Right renal cortex interstitium (tissue), 3 donors: ENCODE results near the gene SNTG2. TPM values are rescaled to one million over a fixed set of nuclear protein-coding genes. Genes with fewer than 3 reads are reported as not detected.

ENCODE experiments used
- DNase-seq, 3 donors: peaks; one replicate each; pipeline ENCODE4 v3.0.0-alpha.2; 2013; ENCODE audit warnings: low read depth in 3 of 3, low spot score in 2 of 3
- polyA plus RNA-seq, 3 donors: library from polyadenylated mRNA; unstranded; fragments of 120-200 nt; gene quantifications; one replicate each; pipeline ENCODE4 v1.2.1, GENCODE V29; 2013; ENCODE audit not compliant: insufficient read length in 3 of 3

Gene SNTG2
- polyA plus RNA-seq, 3 donors = 2.3 to 3.2 (median 2.7) TPM

DNA sequence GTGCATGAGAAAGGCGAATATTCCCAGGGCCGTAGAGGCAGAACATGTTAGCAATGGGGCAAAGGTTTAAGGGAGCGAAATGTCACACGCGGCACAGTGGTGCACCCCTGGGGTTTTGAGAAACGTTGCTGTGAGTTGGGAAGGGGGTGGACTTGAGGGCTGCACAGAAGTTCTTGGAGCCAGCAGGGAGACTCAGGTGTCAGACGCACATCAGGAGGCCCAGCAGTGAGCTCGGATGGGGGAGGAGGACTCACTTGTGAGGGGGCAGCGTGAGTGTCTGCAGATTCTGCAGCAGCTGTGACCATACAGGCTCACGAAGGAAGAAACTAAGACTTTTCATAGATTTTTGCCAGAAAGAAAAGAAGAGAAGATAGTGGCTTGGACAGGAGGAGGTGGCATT lies 218.2 kb downstream of the SNTG2 start:
- no peak for DNase-seq

DNA sequence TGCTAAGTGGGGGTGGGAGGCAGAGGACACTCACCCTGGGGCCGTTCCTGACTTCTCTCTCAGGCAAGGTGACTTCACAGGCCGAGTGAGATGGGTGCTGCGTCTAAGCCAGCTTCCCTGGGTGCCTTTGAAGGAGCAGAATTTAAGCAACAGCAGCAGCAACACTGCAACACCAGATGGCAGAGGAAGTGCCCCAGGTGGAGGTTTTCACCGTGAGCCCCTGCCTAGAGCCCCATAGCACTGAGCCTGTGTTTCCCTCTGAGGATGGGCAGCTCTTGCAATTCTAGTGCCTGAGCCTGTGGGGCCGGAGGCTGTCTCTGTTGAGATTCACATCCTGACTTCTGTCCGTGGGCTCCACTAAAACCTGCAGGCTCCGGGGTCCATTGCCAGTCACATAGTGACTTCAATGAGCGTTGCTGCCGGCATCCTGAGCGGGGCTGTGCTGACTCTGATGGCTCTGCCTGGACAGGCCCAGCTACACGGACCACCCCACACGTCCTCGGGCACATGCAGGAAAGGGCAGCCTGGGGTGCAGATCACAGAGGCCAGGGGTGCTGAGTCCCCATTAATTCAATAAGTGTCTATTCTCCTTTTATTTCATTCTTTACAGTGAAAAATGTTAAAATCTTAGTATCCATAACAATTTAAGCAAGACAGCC lies 218.8 kb downstream of the SNTG2 start:
- no peak for DNase-seq

DNA sequence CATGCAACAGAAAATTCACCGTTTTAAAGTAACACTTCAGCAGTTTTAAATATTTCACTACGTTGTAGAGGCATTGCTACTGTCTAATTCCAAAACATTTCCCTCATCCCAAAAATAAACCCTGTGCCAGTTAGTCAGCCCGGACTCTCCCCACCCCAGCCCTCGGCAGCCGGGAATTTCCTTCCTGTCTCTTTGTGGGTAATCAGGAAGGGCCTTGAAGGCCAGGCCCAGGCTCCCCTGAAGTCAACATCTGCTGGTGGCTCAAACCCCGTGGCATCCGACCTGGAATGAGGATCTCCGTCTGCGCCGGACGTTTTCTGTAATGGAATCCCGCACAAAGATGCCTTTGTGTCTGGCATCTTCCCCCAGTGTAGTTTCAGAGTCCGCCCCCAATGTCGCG lies 219.6 kb downstream of the SNTG2 start:
- DNase-seq = no peak

DNA sequence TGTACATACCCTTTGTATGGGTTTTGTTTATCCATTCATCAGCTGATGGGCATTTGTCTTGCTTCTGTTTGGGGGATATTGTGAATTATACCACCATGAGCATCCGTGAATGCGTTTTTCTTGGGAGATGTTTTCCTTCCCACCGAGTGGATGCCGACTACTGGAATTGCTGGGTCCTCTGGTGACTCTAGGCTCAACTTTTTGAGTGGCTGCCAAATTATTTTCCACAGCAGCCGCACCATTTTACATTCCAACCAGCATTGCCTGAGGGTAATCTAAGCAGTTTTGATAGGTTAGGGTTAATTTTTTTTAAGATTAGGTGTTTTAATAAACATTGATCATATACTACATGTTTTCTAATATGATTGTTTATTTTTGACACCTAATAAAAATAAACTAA lies 220.1 kb downstream of the SNTG2 start:
- DNase-seq = no peak

DNA sequence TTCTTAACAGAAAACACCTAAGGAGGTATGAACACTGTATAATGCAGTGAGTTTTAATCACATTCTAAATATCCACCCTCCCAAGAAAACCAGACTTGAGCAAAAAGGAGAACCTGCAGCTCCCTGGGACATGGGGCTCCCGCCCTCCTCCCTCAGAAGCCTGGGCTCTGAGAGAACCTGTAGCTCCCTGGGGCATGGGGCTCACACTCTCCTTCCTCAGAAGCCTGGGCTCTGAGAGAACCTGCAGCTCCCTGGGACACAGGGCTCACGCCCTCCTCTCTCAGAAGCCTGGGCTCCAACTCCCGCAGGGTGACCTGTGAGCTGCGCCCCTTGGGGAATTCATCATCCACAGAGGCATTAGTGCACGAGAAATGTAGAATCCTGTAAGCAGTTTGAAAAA lies 222.9 kb downstream of the SNTG2 start:
- DNase-seq = no peak

DNA sequence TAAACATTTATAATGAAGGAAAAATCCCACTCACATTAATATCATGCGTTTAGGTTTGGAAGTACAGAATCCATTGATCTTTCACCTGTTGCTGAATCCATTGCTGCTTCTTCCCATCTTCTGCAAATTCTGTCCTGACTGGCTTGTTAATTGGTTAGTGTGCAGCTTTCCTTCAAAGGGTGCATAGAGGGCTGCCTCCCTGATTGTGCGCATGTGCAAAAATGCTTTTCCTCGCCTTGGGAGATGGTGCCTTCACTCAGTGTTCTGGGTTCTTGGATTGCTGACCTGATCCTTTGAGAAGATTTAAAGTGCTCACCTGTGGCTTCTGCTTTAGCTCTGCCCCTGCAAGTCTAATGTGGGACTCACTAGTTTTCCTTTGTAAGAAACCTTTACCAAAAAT lies 231.2 kb downstream of the SNTG2 start:
- no peak for DNase-seq

DNA sequence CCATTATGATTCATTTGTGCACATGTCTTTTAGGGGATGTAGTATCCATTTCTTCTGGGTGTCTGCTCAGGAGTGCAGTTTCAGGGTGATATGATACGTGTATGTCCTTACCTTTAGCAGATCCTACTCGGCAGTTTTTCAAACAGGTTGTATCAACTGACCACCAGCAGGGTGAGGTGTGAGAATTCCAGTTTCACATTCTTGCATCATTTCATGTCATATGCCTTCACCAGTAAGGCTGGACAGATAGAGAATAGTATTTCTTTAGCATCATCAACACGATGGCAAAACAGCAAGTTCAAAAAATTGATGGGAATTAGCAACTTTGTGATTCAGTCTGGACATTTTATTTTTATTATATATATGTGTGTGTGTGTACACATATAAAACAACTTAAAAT lies 232.7 kb downstream of the SNTG2 start:
- no peak for DNase-seq

DNA sequence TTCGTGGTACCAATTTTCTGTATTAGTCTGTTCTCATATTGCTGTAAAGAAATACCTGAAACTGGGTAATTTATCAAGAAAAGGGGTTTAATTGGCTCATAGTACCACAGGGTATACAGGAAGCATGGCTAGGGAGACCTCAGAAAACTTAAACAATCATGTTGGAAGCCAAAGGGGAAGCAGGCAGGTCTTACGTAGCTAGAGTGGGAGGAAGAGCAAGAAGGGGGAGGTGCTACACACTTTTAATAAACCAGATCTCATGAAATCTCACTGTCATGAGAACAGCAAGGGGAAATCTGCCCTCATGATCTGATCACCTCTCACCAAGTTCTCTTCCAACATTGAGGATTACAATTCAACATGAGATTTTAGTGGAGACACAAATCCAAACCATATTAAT lies 235.8 kb downstream of the SNTG2 start:
- DNase-seq = no peak

DNA sequence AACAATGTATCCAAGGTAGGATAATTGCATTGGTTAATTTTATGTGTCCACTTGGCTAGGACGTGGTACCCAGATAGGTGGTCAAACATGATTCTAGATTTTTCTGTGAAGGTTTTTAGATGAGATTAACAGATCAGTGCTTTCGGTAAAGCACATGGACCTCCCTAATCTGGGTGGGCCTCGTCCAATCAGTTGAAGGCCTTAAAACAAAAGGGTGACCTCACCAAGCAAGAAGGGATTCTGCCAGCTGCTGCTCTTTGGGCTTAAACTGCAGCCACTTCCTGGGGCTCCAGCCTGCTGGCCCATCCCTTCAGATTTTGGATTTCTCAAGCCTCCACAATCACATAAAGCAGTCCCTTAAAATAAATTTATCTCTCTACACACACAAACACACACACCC lies 236.5 kb downstream of the SNTG2 start:
- no peak for DNase-seq

DNA sequence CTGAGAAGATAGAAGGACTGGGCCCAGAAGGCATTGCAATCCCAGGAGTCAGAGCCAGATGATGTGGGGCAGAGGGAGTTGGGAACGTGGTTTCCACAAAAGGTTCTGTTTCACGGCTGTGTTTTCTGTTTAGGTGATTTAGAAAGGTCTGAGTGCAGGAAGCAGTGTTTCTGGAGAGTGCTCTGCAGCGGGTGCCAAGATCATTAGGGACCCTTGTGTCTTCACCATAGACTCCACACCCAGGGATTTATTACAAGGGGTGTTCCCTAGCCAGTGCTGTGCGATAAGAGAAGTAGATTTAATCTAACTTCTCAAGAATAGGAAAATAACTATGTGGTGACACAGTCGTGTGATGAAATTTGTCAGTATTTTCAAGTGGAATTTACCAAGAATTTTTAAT lies 241.5 kb downstream of the SNTG2 start:
- no peak for DNase-seq

DNA sequence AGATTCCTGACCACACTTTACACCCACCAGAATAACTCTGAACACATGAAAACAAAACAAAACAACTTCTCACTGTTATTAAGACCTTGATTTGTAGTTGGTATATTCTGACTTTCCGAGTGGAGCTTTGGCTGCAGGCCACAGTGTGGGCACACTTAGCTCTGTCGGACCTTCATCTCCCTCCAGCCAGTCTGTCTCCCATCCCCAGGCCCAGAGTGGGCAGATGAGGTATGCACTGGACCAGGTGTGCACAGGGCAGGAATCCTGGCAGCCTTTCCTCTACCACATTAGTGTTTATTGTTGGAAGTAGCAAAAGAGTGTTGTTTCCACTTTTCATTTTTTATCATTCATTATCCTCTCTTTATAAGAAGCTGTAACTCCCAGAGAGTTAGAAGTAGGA lies 243.2 kb downstream of the SNTG2 start:
- no peak for DNase-seq

DNA sequence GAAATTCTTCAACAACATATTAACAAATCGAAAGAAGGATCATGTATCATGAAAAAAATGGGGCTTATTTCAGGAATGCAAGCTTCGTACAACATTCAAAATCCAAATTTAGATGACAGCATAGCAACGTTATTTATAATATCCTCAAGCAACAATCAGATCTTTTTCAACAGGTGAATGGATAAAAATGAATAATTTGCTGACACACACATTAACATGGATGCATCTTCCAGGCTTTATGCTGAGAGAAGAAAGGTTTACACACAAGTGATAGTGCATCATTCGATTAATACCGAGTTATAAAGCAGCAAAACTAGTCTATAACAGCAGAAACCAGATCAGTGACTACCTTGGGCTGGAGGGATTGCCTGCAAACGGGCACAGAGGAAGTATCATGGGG lies 253.1 kb downstream of the SNTG2 start:
- no peak for DNase-seq

DNA sequence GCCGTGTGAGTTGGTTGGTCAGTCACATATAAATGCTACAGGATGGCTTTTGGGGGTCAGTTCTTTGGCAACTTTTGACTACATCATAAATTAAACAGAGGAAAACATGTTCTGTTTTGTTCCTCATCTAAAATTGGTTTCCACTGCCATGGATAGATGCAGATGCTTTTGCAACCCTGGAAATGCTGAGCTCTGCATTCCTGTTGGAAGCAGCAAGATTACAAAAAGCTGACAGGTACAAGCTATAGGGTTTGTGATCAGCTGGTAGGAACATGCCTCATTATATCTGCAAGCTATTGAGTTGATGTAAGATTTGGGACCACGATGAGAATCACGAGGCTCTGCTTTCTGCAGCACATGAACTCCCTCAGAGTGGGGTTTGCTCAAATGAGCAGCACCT lies 255.2 kb downstream of the SNTG2 start:
- DNase-seq = no peak

DNA sequence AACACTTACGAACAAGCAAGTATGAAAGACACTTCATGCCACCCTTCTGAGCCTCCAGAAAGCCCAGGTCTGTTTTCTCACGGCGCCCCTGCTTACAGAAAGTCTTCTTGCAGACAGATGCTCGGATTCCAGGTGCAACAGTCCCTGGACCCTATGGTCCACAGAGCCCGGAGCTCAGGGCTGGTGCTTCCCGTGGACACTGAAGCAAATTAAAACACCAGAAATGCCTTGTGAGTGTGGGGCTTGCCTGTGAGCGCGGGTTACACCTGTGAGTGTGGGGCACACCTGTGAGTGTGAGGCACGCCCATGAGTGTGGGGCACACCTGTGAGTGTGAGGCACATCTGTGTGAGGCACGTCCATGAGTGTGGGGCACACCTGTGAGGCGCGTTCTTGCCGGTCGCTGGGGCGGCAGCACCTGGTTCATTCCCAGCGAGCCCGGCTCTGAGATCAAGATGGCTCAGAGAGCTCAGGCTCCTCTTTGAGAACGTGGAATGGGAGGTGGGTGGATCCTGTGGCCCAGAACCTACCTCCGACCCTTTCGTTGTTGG lies 257.4 kb downstream of the SNTG2 start:
- DNase-seq = no peak

DNA sequence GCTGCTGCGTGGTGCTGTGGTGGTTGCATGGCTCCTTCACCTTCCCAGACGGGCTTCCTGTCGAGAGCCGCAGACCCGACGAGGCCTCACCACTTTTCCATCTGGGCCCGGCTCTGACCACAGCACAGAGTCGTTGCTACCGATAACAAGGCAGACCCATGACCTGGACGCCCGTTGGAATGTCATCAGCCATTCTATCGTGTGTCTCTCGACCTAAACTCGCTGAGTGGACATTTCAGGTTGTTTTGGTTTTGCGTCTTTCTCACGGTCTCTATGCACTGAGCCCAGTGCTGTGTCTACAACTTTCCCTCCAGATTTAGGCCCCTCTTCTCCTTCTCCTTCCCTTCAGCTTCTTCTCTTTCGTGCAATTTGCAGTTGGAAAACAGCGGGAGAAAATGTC lies 257.9 kb downstream of the SNTG2 start:
- DNase-seq = no peak

DNA sequence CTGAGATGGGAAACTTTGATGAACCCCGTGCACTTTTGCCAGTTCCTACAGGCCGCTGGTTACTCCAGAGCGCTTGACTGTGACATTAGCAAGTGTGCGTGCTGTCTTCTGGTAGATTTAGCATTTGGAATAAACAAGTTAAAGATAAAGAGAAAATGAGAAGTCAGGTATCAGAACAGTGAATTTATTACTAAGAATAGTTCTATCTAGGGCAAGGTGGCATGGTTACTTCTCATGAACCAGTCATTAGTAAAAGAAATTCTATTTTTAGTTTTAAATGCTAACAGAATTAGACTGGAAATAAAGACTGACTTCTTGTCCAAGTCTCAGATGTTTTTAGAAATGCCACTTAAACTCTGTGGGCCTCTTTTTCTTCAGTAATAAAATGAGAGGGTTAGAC lies 258.6 kb downstream of the SNTG2 start:
- no peak for DNase-seq

DNA sequence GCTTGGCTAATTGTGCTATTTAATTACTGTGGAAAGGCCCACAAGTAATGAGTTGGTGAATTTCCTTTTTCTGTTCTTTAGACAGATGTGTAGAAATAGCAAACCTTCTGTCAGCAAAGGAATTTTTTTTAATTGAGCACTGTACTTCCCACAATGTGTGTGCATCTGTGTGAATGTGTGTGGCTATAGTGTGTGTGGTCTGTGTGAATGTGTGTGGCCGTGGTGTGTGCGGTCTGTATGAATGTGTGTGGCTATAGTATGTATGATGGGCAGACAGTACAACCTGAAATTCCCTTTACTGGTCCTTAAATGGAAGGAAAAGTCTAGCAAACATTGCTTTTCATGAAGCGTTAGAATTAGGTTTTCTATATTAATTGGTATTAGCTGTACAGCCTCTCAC lies 259.1 kb downstream of the SNTG2 start:
- no peak for DNase-seq

DNA sequence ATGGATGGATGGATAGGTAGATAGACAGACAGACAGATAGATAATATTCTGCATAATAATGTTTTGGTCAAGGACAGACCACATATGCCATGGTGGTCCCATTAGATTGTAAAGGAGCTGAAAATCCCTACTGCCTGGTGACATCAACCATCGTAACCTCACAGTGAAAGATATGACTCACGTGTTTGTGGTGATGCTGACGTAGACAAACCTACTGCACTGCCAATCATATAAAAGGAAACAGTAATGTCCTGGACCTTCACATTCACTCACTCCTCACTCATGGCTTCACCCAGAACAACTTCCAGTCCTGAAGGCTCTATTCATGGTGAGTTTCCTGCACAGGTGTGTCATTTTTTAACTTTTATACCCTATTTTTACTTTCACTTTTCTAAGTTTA lies 259.7 kb downstream of the SNTG2 start:
- no peak for DNase-seq

DNA sequence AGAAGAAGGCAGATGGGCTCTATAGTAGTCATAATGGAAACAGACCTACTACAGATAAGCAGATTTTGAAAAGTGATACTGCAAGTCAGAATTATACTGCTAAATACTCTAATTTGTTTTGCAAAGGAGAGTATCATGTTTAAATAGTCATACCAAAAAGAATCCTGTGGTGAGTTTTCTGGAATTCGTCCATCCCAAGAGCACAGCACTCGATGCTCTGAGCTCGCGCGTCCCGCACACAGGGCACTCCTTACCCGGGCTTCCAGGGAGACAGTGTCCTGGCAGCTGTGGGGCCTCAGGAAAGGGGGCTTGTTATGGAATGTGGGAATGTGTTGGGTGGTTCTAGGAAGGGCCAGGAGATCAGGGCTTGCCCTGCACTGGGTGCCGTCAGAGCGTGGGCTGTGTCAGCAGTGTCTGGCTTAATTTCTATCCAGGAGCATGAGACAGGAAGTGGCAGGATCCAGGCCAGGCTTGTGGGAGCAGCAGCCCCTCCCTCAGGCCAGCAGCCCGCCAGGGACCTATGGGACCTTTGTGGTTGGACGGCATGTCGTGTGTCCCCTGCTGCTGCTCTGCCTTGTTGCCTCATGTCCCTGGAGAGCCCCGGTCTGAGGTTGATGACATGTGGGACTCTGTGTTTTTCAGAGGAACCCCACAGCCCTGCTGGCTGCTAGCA lies 269.4 kb downstream of the SNTG2 start:
- no peak for DNase-seq

DNA sequence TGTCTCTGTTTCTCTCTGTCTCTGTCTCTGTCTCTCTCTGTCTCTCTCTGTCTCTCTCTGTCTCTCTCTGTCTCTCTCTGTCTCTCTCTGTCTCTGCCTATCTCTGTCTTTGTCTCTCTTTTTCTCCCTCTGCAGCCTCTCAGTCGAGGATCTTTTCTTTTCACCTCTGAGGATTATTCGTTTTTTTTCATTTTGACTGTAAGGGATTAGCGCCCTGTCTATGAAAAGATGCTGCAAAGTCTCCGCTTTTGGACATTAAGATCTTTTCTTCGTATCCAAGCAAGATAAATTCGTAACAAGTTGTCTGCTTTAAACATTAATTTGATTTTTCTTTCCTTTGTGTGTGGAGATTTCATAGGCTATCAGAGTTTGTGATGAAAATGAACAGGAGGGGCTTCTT lies 271.4 kb downstream of the SNTG2 start:
- no peak for DNase-seq

DNA sequence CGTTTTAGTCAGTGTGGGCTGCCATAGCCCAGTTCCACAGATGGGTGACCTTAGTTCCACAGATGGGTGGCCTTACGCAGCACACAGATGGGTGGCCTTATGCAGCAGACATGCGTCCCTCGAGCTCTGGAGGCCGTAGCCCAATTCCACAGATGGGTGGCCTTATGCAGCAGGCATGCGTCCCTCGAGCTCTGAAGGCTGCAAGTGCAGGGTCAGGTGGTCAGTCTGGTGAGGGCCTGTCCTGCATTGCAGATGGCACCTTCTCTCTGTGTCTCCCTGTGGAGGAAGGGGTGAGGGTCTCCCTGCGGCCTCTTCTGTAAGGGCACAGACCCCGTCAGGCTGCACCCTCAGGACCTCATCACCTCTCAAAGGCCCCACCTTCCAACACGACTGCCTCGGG lies 273.1 kb downstream of the SNTG2 start:
- no peak for DNase-seq

DNA sequence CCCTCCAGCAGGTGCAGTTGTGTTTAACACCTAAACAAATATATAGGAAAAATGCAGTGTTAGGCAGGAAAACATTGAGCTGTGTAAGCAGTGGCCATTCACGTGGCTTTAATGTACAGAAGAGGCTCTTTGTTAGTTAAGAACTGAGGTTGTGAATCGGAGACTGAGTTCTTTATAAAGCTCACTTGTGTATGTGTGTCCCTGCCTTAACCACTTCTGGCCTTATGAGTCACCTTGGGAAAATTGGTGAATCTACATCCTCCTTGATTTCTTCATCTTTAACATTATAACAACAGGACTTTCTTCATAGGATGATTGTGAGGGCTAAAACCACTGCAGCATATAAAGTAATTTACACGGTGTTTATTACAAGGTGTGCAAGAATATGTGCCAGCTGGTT lies 274.3 kb downstream of the SNTG2 start:
- DNase-seq = no peak

DNA sequence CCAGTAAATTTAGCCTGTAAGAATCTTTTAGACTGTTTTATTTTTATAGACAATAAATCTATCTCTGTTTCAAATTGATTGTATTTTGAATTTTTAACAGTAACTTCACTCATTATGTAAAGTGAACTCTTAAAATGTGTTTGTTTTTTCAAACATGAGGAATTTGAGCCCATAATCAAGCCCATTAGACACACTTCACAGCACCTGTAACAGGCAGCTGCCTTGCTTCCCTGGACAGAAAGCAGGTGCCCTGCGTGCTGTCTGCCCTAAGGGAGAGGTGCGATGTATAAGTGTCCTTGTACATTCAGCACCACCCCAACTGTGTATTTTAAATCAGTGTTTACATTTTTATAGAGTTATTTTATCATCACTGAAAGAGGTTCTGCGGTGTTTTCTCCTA lies 276.1 kb downstream of the SNTG2 start:
- no peak for DNase-seq
